ENCODE data around the gene ECE2. TPM values are rescaled to one million over a fixed set of nuclear protein-coding genes. Genes with fewer than 3 reads are reported as not detected.
A peak's percentile ranks its signal among the peaks of the same experiment; 100 is the strongest.

Gene ECE2
- total RNA-seq, 1 experiment from 2014 or later = not detected

GRCh38 chr3:184228376-184229137, 47.3 kb upstream of the ECE2 start:
- H3K36me3 ChIP-seq (ENCODE audit: low read depth, low read length) = no peaks in the 10 kb centered on the region
- DNase-seq (no peak), ATAC-seq (0 out of 2 replicates have a peak, but pooled peaks have one; percentile 4)
- H3K79me2 ChIP-seq (ENCODE audit: low read length) = no peaks in the 10 kb centered on the region
- H3F3A ChIP-seq (ENCODE audit: low read length, unreplicated experiment) = no peaks in the 10 kb centered on the region
- no peaks in the 10 kb centered on the region for H3K9me2 ChIP-seq (replicated peaks; ENCODE audit: low read length)
- intact Hi-C loops (cut with micrococcal nuclease) = no loop called here
- peaks cover 10% of the 10 kb centered on the region for H3K27me3 ChIP-seq (ENCODE audit: low read length)
- no peak for TF ChIP-seq EZH2 (IDR thresholded peaks at IDR 0.05; ENCODE audit: low read length, unreplicated experiment)
- TF ChIP-seq EZH2phosphoT487 (IDR thresholded peaks at IDR 0.05; ENCODE audit: borderline replicate concordance, low read length) = no peak
- TF ChIP-seq, protein P1, sequence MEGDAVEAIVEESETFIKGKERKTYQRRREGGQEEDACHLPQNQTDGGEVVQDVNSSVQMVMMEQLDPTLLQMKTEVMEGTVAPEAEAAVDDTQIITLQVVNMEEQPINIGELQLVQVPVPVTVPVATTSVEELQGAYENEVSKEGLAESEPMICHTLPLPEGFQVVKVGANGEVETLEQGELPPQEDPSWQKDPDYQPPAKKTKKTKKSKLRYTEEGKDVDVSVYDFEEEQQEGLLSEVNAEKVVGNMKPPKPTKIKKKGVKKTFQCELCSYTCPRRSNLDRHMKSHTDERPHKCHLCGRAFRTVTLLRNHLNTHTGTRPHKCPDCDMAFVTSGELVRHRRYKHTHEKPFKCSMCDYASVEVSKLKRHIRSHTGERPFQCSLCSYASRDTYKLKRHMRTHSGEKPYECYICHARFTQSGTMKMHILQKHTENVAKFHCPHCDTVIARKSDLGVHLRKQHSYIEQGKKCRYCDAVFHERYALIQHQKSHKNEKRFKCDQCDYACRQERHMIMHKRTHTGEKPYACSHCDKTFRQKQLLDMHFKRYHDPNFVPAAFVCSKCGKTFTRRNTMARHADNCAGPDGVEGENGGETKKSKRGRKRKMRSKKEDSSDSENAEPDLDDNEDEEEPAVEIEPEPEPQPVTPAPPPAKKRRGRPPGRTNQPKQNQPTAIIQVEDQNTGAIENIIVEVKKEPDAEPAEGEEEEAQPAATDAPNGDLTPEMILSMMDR (conservative IDR thresholded peaks at IDR 0.05; ENCODE audit: low read depth, low read length) = no peak
- H3K4me1 ChIP-seq (ENCODE audit: insufficient read depth, low read length) = peaks cover 9% of the 10 kb centered on the region; the same call in 1 of the 2 replicates
- H3K27ac ChIP-seq (ENCODE audit: low read length) = no peak overlapping the region
- CTCF ChIA-PET = interaction anchor here (0.6 to 1.1 kb wide), 3 partner anchors 21 to 345 kb away, joined by 3 to 14 read pairs (median 4); no protein-coding TSS in a partner anchor
- no TSS peak for BruUV-seq (replicated peaks)
- peak overlapping the region; percentile 75; the same call in 1 of the 2 replicates for H3K4me3 ChIP-seq (ENCODE audit: low read length)
- POLR2A ChIA-PET (ENCODE audit: unreplicated experiment) = no interaction called here
- no peak overlapping the region for H3K9ac ChIP-seq (ENCODE audit: low read length)
- H4K20me1 ChIP-seq (ENCODE audit: low read length) = no peaks in the 10 kb centered on the region
- no peak overlapping the region for H2AFZ ChIP-seq (ENCODE audit: low read length)
- no peaks in the 10 kb centered on the region for H3K9me3 ChIP-seq (ENCODE audit: low read length)
- peak overlapping the region; percentile 99; the same call in 1 of the 2 replicates for H3K4me2 ChIP-seq (ENCODE audit: low read length)

DNA sequence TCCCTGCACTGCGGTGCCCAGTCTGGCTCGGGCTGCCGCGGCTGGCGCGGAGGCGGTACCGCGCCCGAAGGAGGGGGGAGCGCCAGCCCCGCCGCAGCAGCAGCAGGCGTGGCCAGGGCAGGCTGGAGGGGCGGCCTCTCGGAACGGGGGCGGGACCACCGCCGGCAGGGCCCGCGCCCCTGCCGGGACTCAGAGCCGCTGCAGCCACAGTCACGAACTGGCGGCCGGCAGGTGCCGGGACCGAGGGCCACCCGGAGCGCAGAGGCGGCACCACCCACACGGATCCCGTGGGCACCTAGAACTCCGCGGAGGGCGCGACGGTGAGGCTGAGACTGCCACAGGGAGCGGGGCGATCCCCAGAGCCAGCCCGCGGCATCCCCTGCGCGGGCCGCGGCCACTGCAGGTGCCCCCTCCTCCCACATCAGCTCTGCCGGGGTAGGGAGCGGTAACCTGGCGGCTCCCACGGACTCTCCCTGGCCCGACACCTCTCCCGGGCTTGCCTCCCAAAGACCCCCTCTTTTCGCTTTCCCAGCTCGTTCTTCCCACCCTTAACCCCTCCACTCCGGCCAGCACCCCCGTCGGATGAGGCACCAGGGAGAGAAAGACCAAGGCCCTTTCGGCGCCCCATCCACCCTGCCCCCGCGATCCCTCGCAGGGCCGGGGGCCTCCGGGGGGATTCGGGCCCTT, 46.3 kb upstream of the ECE2 start, which contains the start of gene VWA5B2:
VWA5B2 (plus strand) TSS at position 192 of the 687 bp plus-strand sequence. CDS start 944 bp downstream, outside the sequence.
- Histone ChIP-seq H3K4me3 (ENCODE audit: low read length) (peak within 1 kb of the TSS; percentile 75), H4K20me1 (ENCODE audit: low read length) (no peaks in the 10 kb centered on the region), H3K4me2 (ENCODE audit: low read length) (peak within 1 kb of the TSS; percentile 99), H3K9me3 (ENCODE audit: low read length) (no peaks in the 10 kb centered on the region), H3K9ac (ENCODE audit: low read length) (no peak within 1 kb of the TSS), H3K4me1 (ENCODE audit: insufficient read depth, low read length) (peaks cover 18% of the 10 kb centered on the region), H3K79me2 (ENCODE audit: low read length) (no peaks in the 10 kb centered on the region), H3F3A (ENCODE audit: low read length, unreplicated experiment) (no peaks in the 10 kb centered on the region), H2AFZ (ENCODE audit: low read length) (peak within 1 kb of the TSS; percentile 79), H3K27ac (ENCODE audit: low read length) (no peak within 1 kb of the TSS), H3K36me3 (ENCODE audit: low read depth, low read length) (no peaks in the 10 kb centered on the region), H3K9me2 (replicated peaks; ENCODE audit: low read length) (no peaks in the 10 kb centered on the region), H3K27me3 (ENCODE audit: low read length) (peaks cover 10% of the 10 kb centered on the region)
- intact Hi-C loops (cut with micrococcal nuclease) = loop anchor here (5.0 kb wide), 1 partner anchor 42 kb away; the partner anchor contains the start of gene ABCF3
- no TSS peak for BruUV-seq (replicated peaks)
- ChIA-PET CTCF (no interaction called here), POLR2A (ENCODE audit: unreplicated experiment) (no interaction called here)
- ATAC-seq (peak; percentile 80), DNase-seq (peak; percentile 80)
- TF ChIP-seq, protein P1 (conservative IDR thresholded peaks at IDR 0.05; ENCODE audit: low read depth, low read length) = no peak
- TF ChIP-seq EZH2phosphoT487 (IDR thresholded peaks at IDR 0.05; ENCODE audit: borderline replicate concordance, low read length) = no peak
- TF ChIP-seq EZH2 (IDR thresholded peaks at IDR 0.05; ENCODE audit: low read length, unreplicated experiment) = no peak
